HepG2 (cell line): Measurements from ENCODE around the gene STK17A. TPM values are rescaled to one million over a fixed set of nuclear protein-coding genes. Genes with fewer than 3 reads are reported as not detected.
A peak's percentile ranks its signal among the peaks of the same experiment; 100 is the strongest.

Source experiments
- AKAP8 ChIP-seq: sonication (generic); formaldehyde crosslinking; IDR thresholded peaks from 2 replicates; pipeline ENCODE4 v1.5.1; 2020; ENCODE audit warnings: mild to moderate bottlenecking, missing genetic modification reagents
- ARHGAP35 ChIP-seq: sonication (generic); formaldehyde crosslinking; IDR thresholded peaks from 2 replicates; pipeline ENCODE4 v1.9.0; 2022; ENCODE audit warnings: mild to moderate bottlenecking, inconsistent platforms, moderate library complexity, missing genetic modification reagents, borderline replicate concordance
- BHLHE40 ChIP-seq: IDR thresholded peaks from 2 replicates; pipeline ENCODE4 v1.6.1; 2011; ENCODE audit warnings: low read length, improper control_type of control experiment
- BRCA1 ChIP-seq: sonication (generic); formaldehyde crosslinking; IDR thresholded peaks from 2 replicates; pipeline ENCODE4 v1.4.0; 2020; ENCODE audit warnings: missing genetic modification reagents
- HOXA5 ChIP-seq: sonication (generic); formaldehyde crosslinking; IDR thresholded peaks from 2 replicates; pipeline ENCODE4 v1.4.0; 2020; ENCODE audit warnings: missing genetic modification reagents
- JUND ChIP-seq: sonication (generic); formaldehyde crosslinking; IDR thresholded peaks from 2 replicates; pipeline ENCODE4 v1.8.0; 2022; ENCODE audit warnings: mild to moderate bottlenecking, missing genetic modification reagents
- KDM3A ChIP-seq: IDR thresholded peaks from 2 replicates; pipeline ENCODE4 v1.6.1; 2018; ENCODE audit warnings: low read depth, missing compliant biosample characterization
- MYC ChIP-seq: sonication (generic); formaldehyde crosslinking; IDR thresholded peaks from 2 replicates; pipeline ENCODE4 v1.9.0; 2021; ENCODE audit warnings: missing genetic modification reagents, borderline replicate concordance
- NFKBIZ ChIP-seq: IDR thresholded peaks from 2 replicates; pipeline ENCODE4 v1.6.1; 2018; ENCODE audit warnings: missing genetic modification reagents, missing compliant biosample characterization
- RAD21 ChIP-seq: fragments of 450-650 bp; formaldehyde crosslinking; IDR thresholded peaks from 2 replicates; pipeline ENCODE4 v1.5.0; 2020; ENCODE audit warnings: mild to moderate bottlenecking
- RBM22 ChIP-seq: fragments of 200-400 bp; formaldehyde crosslinking; optimal IDR thresholded peaks from 2 replicates; pipeline ENCODE3; 2017; ENCODE audit warnings: mild to moderate bottlenecking, low read length, moderate library complexity
- SALL1 ChIP-seq: sonication (generic); formaldehyde crosslinking; IDR thresholded peaks from 2 replicates; pipeline ENCODE4 v1.8.0; 2022; ENCODE audit warnings: mild to moderate bottlenecking, missing genetic modification reagents
- SALL2 ChIP-seq: sonication (generic); formaldehyde crosslinking; IDR thresholded peaks from 2 replicates; pipeline ENCODE4 v1.8.1; 2023; ENCODE audit warnings: mild to moderate bottlenecking, missing genetic modification reagents, inconsistent platforms
- SIN3A ChIP-seq: IDR thresholded peaks from 2 replicates; pipeline ENCODE4 v1.6.1; 2011; ENCODE audit warnings: low read depth, mild to moderate bottlenecking, control low read depth, low read length, borderline replicate concordance
- SIN3B ChIP-seq: fragments of 150-350 bp; IDR thresholded peaks from 2 replicates; pipeline ENCODE4 v1.6.1; 2014; ENCODE audit warnings: low read length
- SMAD9 ChIP-seq: sonication (generic); formaldehyde crosslinking; IDR thresholded peaks from 2 replicates; pipeline ENCODE4 v1.5.1; 2020; ENCODE audit warnings: mild to moderate bottlenecking, missing genetic modification reagents
- SRSF4 ChIP-seq: fragments of 200-400 bp; formaldehyde crosslinking; IDR thresholded peaks from one replicate; pipeline ENCODE4 v1.6.1; 2018; ENCODE audit warnings: mild to moderate bottlenecking, low read depth, low read length, moderate library complexity; ENCODE audit not compliant: poor library complexity, severe bottlenecking
- TGIF2 ChIP-seq: IDR thresholded peaks from 2 replicates; pipeline ENCODE4 v1.6.1; 2016; ENCODE audit warnings: control low read depth, missing compliant biosample characterization
- XBP1 ChIP-seq: sonication (generic); formaldehyde crosslinking; IDR thresholded peaks from 2 replicates; pipeline ENCODE4 v1.5.0; 2020; ENCODE audit warnings: missing genetic modification reagents
- ZFP41 ChIP-seq: sonication (generic); formaldehyde crosslinking; IDR thresholded peaks from 2 replicates; pipeline ENCODE4 v1.4.0; 2020; ENCODE audit warnings: mild to moderate bottlenecking, missing genetic modification reagents, borderline replicate concordance
- ZNF607 ChIP-seq: sonication (generic); formaldehyde crosslinking; IDR thresholded peaks from 2 replicates; pipeline ENCODE4 v1.5.1; 2020; ENCODE audit warnings: missing genetic modification reagents, mild to moderate bottlenecking, borderline replicate concordance
- ZSCAN30 ChIP-seq: sonication (generic); formaldehyde crosslinking; IDR thresholded peaks from 2 replicates; pipeline ENCODE4 v1.5.0; 2020; ENCODE audit warnings: mild to moderate bottlenecking, missing genetic modification reagents
- polyA plus RNA-seq, 8 experiments: library from polyadenylated mRNA; depleted of rRNA in 3 of 8; stranded (reverse) in 7 of 8; unstranded in 1 of 8; fragments of >200 nt; fragmentation: Illumina TruSeq in 4 of 8; extraction: Trizol in 4 of 8; gene quantifications; 2 replicates each; pipeline versions ENCODE4 v1.2.1 to v1.2.3, GENCODE V29; 2011 to 2016; ENCODE audit warnings: low read depth in 4 of 8, missing spikeins in 1 of 8, mixed read lengths in 1 of 8; ENCODE audit not compliant: insufficient read depth in 1 of 8
- total RNA-seq, 5 experiments: library from RNA; depleted of rRNA; stranded (reverse); fragments of >200 nt; fragmentation: Illumina TruSeq; extraction: Trizol; gene quantifications; 2 replicates each; pipeline ENCODE4 v1.2.3, GENCODE V29; 2016; ENCODE audit warnings: low read depth in 1 of 5
- TF ChIP-seq, protein P1 (sequence below): sonication (generic); formaldehyde crosslinking; IDR thresholded peaks from 2 replicates; pipeline ENCODE4 v1.5.0; 2020; ENCODE audit warnings: mild to moderate bottlenecking, missing genetic modification reagents
- TF ChIP-seq, protein P2 (sequence below): sonication (generic); formaldehyde crosslinking; IDR thresholded peaks from 2 replicates; pipeline ENCODE4 v1.8.1; 2023; ENCODE audit warnings: mild to moderate bottlenecking, missing genetic modification reagents

The STK17A gene
- total and polyA plus RNA-seq, 2 of the 13 experiments (the other 11 are each of a cell fraction or from before 2014, with no cell fraction given) = 18.6 to 24.3 TPM

DNA sequence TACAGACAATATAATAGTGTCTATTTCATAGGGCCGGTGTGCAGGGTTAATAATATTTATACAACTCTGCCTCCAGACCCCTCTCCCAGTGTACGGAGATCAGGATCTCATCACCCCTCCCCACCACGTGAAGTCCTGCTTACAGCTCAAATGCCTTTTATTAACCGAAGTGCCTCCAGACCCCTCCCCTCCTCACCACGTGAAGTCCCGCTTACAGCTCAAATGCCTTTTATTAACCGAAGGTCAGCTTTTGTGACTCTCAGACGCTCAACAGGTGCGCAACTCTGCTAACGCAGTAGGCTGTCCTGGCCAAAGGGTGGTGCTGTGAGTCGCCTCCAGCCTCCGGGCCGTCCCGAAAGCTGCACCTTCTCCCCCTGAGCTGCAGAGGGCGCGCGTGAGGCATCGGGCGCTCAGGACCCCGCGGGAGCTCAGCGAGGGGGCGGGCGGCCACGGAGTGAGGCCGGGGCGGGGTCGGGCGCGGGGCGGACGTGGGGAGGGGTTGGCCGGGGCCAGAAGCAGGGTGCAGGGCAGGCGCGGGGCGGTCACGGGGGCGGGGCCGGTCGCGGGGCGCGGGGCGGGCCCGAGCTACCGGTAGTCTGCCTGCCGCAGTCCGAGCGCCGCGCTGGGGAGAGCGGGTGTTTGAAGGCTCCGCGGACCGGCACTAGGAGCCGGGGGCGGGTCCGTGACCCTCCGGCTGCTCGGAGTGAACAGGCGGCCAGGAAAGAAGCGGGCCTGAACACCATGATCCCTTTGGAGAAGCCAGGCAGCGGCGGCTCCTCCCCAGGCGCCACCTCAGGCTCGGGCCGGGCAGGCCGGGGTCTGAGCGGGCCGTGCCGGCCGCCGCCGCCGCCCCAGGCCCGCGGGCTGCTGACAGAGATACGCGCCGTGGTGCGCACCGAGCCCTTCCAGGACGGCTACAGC, at the start of gene STK17A (continued):
- TF ChIP-seq TGIF2 (CRISPR knock-in tag) = no peak
- peak; percentile 95 for TF ChIP-seq RAD21 (CRISPR knock-in tag)
- TF ChIP-seq, protein P1, sequence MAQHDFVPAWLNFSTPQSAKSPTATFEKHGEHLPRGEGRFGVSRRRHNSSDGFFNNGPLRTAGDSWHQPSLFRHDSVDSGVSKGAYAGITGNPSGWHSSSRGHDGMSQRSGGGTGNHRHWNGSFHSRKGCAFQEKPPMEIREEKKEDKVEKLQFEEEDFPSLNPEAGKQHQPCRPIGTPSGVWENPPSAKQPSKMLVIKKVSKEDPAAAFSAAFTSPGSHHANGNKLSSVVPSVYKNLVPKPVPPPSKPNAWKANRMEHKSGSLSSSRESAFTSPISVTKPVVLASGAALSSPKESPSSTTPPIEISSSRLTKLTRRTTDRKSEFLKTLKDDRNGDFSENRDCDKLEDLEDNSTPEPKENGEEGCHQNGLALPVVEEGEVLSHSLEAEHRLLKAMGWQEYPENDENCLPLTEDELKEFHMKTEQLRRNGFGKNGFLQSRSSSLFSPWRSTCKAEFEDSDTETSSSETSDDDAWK (CRISPR knock-in tag) = no peak
- no peak for TF ChIP-seq XBP1 (CRISPR knock-in tag)
- peak; percentile 84; the same call in 1 of the 2 replicates for TF ChIP-seq SIN3A
- no peak; the same call in 1 of the 2 replicates for TF ChIP-seq SALL2 (CRISPR knock-in tag)
- no peak for TF ChIP-seq BRCA1 (CRISPR knock-in tag)
- TF ChIP-seq, protein P2, sequence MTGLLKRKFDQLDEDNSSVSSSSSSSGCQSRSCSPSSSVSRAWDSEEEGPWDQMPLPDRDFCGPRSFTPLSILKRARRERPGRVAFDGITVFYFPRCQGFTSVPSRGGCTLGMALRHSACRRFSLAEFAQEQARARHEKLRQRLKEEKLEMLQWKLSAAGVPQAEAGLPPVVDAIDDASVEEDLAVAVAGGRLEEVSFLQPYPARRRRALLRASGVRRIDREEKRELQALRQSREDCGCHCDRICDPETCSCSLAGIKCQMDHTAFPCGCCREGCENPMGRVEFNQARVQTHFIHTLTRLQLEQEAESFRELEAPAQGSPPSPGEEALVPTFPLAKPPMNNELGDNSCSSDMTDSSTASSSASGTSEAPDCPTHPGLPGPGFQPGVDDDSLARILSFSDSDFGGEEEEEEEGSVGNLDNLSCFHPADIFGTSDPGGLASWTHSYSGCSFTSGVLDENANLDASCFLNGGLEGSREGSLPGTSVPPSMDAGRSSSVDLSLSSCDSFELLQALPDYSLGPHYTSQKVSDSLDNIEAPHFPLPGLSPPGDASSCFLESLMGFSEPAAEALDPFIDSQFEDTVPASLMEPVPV = no peak
- no peak for TF ChIP-seq SRSF4
- TF ChIP-seq HOXA5 = peak; percentile 61; the same call in 1 of the 2 replicates
- peak; percentile 40; the same call in 1 of the 2 replicates for TF ChIP-seq MYC (CRISPR knock-in tag)
- peak; percentile 74 for TF ChIP-seq KDM3A
- TF ChIP-seq BHLHE40 = no peak; the same call in 1 of the 2 replicates
- no peak for TF ChIP-seq AKAP8
- 0 out of 2 replicates have a peak, but pooled peaks have one; percentile 30 for TF ChIP-seq SIN3B
- TF ChIP-seq SALL1 = peak; percentile 94
- no peak for TF ChIP-seq ZSCAN30 (CRISPR knock-in tag)
- TF ChIP-seq SMAD9 (CRISPR knock-in tag) = no peak
- no peak for TF ChIP-seq ZFP41
- no peak for TF ChIP-seq ARHGAP35 (CRISPR knock-in tag)
- TF ChIP-seq NFKBIZ = 0 out of 2 replicates have a peak, but pooled peaks have one; percentile 65
- no peak for TF ChIP-seq JUND
- no peak for TF ChIP-seq RBM22
- TF ChIP-seq ZNF607 = peak; percentile 48; the same call in 1 of the 2 replicates
